Tibial nerve (tissue), 4 donors: ENCODE results near the gene MBD3. TPM values are rescaled to one million over a fixed set of nuclear protein-coding genes. Genes with fewer than 3 reads are reported as not detected.

Experiments used
- DNase-seq, 2 donors: peaks; one replicate each; pipeline ENCODE4 v3.0.0-alpha.2; 2019; ENCODE audit warnings: low spot score in 2 of 2
- H3K27ac ChIP-seq, 4 donors: fragments of 200-600 bp; sonication (generic) in 3 of 4; one replicate each; pipeline ENCODE4 v1.5.1; 2017 to 2019; ENCODE audit warnings: mild to moderate bottlenecking in 1 of 4
- H3K27me3 ChIP-seq, 2 donors: fragments of 200-600 bp; sonication (generic) in 1 of 2; one replicate each; pipeline versions ENCODE4 v1.5.1 to v1.6.0; 2017 to 2019
- H3K36me3 ChIP-seq, 3 donors: fragments of 200-600 bp; sonication (generic); one replicate each; pipeline ENCODE4 v1.5.1; 2018 to 2019
- H3K4me1 ChIP-seq, 4 donors: fragments of 200-600 bp; sonication (generic) in 3 of 4; one replicate each; pipeline ENCODE4 v1.5.1; 2017 to 2019
- H3K4me3 ChIP-seq, 4 donors: fragments of 200-600 bp; sonication (generic) in 3 of 4; one replicate each; pipeline ENCODE4 v1.5.1; 2017 to 2019; ENCODE audit warnings: mild to moderate bottlenecking in 1 of 4, moderate library complexity in 1 of 4
- H3K9me3 ChIP-seq, 4 donors: fragments of 200-600 bp; sonication (generic) in 3 of 4; one replicate each; pipeline ENCODE4 v1.5.1; 2017 to 2019
- EP300 ChIP-seq, 2 donors: sonication (generic); formaldehyde crosslinking; IDR thresholded peaks; one replicate each; pipeline ENCODE4 v1.6.1; 2017; ENCODE audit warnings: antibody characterized with exemption in 2 of 2, mild to moderate bottlenecking in 1 of 2
- POLR2A ChIP-seq, 2 donors: fragments of 450-650 bp; IDR thresholded peaks; one replicate each; pipeline ENCODE4 v1.6.1; 2017; ENCODE audit warnings: antibody characterized with exemption in 2 of 2, mild to moderate bottlenecking in 2 of 2, moderate library complexity in 2 of 2
- WGBS, 2 donors: methylation state at CpG; one replicate each; pipeline ENCODE4 v1.1.5; 2018; 5-methylcytosine and 5-hydroxymethylcytosine counted together
- total RNA-seq, 4 donors: library from RNA; depleted of rRNA; stranded (reverse); fragments of >200 nt; gene quantifications; one replicate each; pipeline ENCODE4 v1.1.0, GENCODE V29; 2016
- TF ChIP-seq, protein P1 (sequence below), 5 experiments: fragments of 200-600 bp in 3 of 5; fragments of 450-650 bp in 2 of 5; sonication (generic) in 3 of 5; IDR thresholded peaks; one replicate each; pipeline ENCODE4 v1.5.1; 2016 to 2019; ENCODE audit warnings: antibody characterized with exemption in 5 of 5, mild to moderate bottlenecking in 3 of 5, moderate library complexity in 2 of 5

Gene MBD3
- total RNA-seq, 4 donors from 2014 or later: 62.9 to 144 (median 91.4) TPM

GRCh38 chr19:1599460-1599846 lies 6.8 kb upstream of the MBD3 start:
- DNase-seq: no peak

GRCh38 chr19:1598777-1599459 lies 6.3 kb upstream of the MBD3 start:
- H3K9me3 ChIP-seq: no peaks in the 10 kb centered on the region
- no peak overlapping the region for H3K4me3 ChIP-seq
- H3K36me3 ChIP-seq: peaks cover 6 to 77% (median 22%) of the 10 kb centered on the region in 3 donors
- no peaks in the 10 kb centered on the region for H3K27me3 ChIP-seq
- DNase-seq: no peak
- peaks cover 0 to 13% (median 5%) of the 10 kb centered on the region in 4 donors for H3K4me1 ChIP-seq
- no peak overlapping the region for H3K27ac ChIP-seq
- WGBS, 2 donors: 86 to 88% methylated on average over 18 to 20 of the region's 20 CpGs
- TF ChIP-seq POLR2A (IDR thresholded peaks at IDR 0.05) (no peak), EP300 (IDR thresholded peaks at IDR 0.05) (no peak)
- TF ChIP-seq, protein P1, sequence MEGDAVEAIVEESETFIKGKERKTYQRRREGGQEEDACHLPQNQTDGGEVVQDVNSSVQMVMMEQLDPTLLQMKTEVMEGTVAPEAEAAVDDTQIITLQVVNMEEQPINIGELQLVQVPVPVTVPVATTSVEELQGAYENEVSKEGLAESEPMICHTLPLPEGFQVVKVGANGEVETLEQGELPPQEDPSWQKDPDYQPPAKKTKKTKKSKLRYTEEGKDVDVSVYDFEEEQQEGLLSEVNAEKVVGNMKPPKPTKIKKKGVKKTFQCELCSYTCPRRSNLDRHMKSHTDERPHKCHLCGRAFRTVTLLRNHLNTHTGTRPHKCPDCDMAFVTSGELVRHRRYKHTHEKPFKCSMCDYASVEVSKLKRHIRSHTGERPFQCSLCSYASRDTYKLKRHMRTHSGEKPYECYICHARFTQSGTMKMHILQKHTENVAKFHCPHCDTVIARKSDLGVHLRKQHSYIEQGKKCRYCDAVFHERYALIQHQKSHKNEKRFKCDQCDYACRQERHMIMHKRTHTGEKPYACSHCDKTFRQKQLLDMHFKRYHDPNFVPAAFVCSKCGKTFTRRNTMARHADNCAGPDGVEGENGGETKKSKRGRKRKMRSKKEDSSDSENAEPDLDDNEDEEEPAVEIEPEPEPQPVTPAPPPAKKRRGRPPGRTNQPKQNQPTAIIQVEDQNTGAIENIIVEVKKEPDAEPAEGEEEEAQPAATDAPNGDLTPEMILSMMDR (IDR thresholded peaks at IDR 0.05): no peak

More at GRCh38 chr19:1599460-1599846, 6.8 kb upstream of the MBD3 start:
- H3K27ac ChIP-seq: no peak overlapping the region
- H3K4me1 ChIP-seq: peaks cover 0 to 19% (median 10%) of the 10 kb centered on the region in 4 donors
- no peak for TF ChIP-seq POLR2A (IDR thresholded peaks at IDR 0.05)
- no peaks in the 10 kb centered on the region for H3K27me3 ChIP-seq
- no peaks in the 10 kb centered on the region for H3K9me3 ChIP-seq
- no peak overlapping the region for H3K4me3 ChIP-seq
- H3K36me3 ChIP-seq: peaks cover 6 to 72% (median 22%) of the 10 kb centered on the region in 3 donors
- WGBS, 2 donors: 92 to 93% methylated on average over 13 to 15 of the region's 15 CpGs

DNA sequence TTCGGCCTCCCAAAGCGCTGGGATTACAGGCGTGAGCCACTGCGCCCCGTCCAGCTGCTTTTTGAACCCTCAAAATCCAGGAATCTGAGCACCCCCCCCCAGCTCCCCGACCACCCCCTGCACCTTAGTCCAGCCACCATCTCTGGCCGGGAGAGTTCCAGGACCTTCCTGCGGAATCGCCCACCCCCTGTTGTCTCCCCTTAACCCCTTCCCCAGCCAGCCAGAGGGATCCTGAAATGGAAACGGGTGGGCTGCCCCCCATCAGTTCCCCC lies 772 bp upstream of the MBD3 start:
- no peaks in the 10 kb centered on the region for H3K27me3 ChIP-seq
- H3K27ac ChIP-seq: peak overlapping the region in 3 of 4 donors; percentile 71 to 98 (median 77)
- TF ChIP-seq, protein P1 (IDR thresholded peaks at IDR 0.05): no peak
- TF ChIP-seq EP300 (IDR thresholded peaks at IDR 0.05) (no peak), POLR2A (IDR thresholded peaks at IDR 0.05) (no peak)
- WGBS, 2 donors: 49 to 51% methylated on average over 10 of the region's 10 CpGs
- peaks cover 6 to 43% (median 10%) of the 10 kb centered on the region in 3 donors for H3K36me3 ChIP-seq
- H3K9me3 ChIP-seq: no peaks in the 10 kb centered on the region
- DNase-seq: no peak
- peaks cover 0 to 36% (median 18%) of the 10 kb centered on the region in 4 donors for H3K4me1 ChIP-seq
- peak overlapping the region in 2 of 4 donors; percentile 63 to 95 for H3K4me3 ChIP-seq

DNA sequence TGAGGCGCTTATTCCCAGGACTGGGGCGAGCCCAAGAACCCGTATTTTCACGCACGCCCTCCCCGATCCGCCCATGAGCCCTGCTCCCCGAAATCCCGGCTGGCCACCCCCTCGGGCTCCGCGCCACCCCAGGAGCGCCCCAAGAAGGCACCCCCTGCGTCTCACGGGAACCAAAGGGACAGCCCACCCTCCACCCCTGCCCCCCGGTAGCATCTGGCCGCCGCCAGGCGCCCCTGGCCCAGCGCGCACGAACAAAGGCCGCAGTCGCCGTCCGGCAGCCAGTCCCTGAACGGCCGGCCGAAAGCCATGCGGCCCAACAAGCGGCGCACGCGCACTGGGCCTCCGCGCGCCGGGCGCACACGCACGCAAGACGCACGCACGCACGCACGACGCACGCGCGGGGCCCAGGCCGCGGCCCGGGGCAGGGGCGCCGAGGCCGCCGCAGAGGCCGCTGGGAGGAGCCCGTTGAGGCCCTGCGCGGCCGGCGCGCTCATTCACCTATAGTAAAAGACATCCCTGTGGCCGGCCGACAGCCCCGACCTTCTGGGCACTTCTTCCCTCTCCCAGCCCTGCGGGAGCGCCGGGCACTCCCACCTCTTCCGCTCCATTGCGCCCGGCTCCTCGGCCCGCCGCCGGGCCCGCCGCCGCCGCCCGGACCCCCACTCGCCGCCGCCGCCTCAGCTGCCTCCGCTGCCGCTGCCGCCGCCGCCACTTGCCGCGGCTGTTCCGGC lies 476 bp downstream of the MBD3 start:
- Histone ChIP-seq H3K36me3 (peaks cover 0 to 30% (median under 1%) of the 10 kb centered on the region in 3 donors), H3K9me3 (no peaks in the 10 kb centered on the region), H3K27ac (peak overlapping the region; percentile 87 to 98 (median 92)), H3K4me3 (peak overlapping the region; percentile 81 to 95 (median 88)), H3K4me1 (peaks cover 0 to 36% (median 18%) of the 10 kb centered on the region in 4 donors), H3K27me3 (no peaks in the 10 kb centered on the region)
- peak in 1 of 2 donors; percentile 58 for TF ChIP-seq EP300 (IDR thresholded peaks at IDR 0.05)
- TF ChIP-seq, protein P1 (IDR thresholded peaks at IDR 0.05): peak in 2 of 5 experiments; percentile 8 to 42
- peak; percentile 67 to 82 for TF ChIP-seq POLR2A (IDR thresholded peaks at IDR 0.05)
- 0 to 2% methylated on average over 2 to 37 of the region's 94 CpGs for WGBS, 2 donors
- DNase-seq: peak; percentile 57 to 76

GRCh38 chr19:1591421-1592023 lies 1.1 kb downstream of the MBD3 start:
- 2 to 3% methylated on average over 30 to 31 of the region's 31 CpGs for WGBS, 2 donors
- DNase-seq: no peak
- peak overlapping the region; percentile 87 to 98 (median 92) for H3K27ac ChIP-seq
- H3K9me3 ChIP-seq: no peaks in the 10 kb centered on the region
- H3K27me3 ChIP-seq: no peaks in the 10 kb centered on the region
- peak overlapping the region; percentile 81 to 95 (median 88) for H3K4me3 ChIP-seq
- H3K4me1 ChIP-seq: peaks cover 0 to 36% (median 18%) of the 10 kb centered on the region in 4 donors
- peaks cover 0 to 24% (median 0%) of the 10 kb centered on the region in 3 donors for H3K36me3 ChIP-seq
- TF ChIP-seq EP300 (IDR thresholded peaks at IDR 0.05) (no peak), POLR2A (IDR thresholded peaks at IDR 0.05) (no peak)
- TF ChIP-seq, protein P1 (IDR thresholded peaks at IDR 0.05): no peak
